Hepatocyte (in vitro differentiated cells): ENCODE measurements around the gene GRID2.

Source experiments
- CTCF ChIP-seq: fragments of 200-600 bp; sonication (generic); IDR thresholded peaks from 2 replicates; pipeline ENCODE4 v1.5.1; 2016; ENCODE audit warnings: antibody characterized with exemption, mild to moderate bottlenecking; ENCODE audit not compliant: poor library complexity
- EZH2 ChIP-seq: fragments of 200-600 bp; sonication (generic); IDR thresholded peaks from 2 replicates; pipeline ENCODE4 v1.6.1; 2016; ENCODE audit warnings: antibody characterized with exemption, mild to moderate bottlenecking, borderline replicate concordance

- TF ChIP-seq CTCF (no peak), EZH2 (no peak)
Measured at GRCh38 chr4:93771640-93772411, 1468.1 kb downstream of the GRID2 start.
